Measurements from ENCODE around the gene ZDHHC24. TPM values are rescaled to one million over a fixed set of nuclear protein-coding genes. Genes with fewer than 3 reads are reported as not detected.

The ZDHHC24 gene
- total RNA-seq, 1 experiment from 2014 or later: 3.1 TPM

DNA sequence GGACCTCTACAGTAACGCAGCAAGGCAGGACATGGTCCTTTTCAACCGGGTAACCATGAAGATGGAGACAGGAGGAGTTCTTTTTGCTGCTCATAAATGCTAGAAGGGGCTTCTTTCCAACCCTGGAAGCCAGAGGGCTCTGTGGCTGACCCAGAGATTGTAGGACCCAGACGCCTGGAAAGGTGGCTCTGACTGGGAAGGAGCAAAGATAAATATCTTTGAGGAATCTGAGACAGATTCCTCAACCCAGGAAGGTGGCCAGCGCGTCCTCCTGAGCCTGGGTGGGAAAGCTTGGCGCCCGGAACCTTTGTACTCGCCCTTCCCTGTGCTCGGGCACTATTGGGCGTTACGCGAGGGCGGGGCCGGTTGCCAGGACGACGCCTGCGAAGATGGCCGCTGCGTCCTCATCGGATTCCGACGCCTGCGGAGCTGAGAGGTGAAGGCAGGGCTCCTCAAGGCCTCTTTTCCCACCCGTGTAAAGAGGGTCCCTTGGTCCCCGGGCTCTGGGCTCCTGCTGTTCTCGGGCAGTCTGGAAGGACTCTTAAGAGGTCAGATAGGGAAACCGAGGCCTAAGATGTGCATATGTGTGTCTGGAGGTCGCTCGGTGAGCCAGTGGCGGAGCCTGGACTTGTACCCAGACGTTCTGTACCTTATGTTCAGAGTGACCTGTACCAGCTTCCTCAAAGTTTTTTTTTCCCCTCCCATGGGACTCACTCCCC, 35.4 kb downstream of the ZDHHC24 start, which contains the start of gene BBS1:
Gene BBS1, plus strand, starts transcription at position 365 of the 719 bp plus-strand sequence. Its CDS starts 25 bp downstream, at position 390.
- peaks cover 3% of the 10 kb centered on the region; the same call in 1 of the 2 replicates for H3K4me1 ChIP-seq
- H3K9me3 ChIP-seq (replicated peaks): no peaks in the 10 kb centered on the region
- H3K27me3 ChIP-seq: no peaks in the 10 kb centered on the region
- H3K27ac ChIP-seq: peak within 1 kb of the TSS; percentile 21
- peak within 1 kb of the TSS; percentile 89 for H3K4me3 ChIP-seq
- peak; percentile 84 to 86 for DNase-seq
- no peaks in the 10 kb centered on the region for H3K36me3 ChIP-seq

DNA sequence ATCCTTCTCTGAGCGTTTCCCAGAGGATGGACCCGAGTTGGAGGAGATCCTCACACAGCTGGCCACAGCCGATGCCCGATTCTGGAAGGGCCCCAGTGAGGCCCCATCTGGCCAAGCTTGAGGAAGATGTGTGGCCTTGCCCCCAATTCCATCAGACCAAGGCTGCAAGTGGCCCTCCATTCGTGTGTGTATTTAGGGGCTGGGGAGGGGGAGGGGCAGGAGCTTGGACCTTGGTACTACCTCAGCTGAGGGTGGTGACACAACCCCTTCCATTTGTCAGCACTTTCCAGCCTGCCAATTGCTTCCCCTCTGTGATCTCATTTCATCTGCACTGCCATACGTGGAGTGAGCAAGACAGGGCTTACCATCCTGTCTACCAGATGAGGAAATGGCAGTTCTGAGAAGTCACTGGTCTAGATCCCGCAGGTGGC, 36.7 kb downstream of the ZDHHC24 start:
- no peak overlapping the region for H3K4me3 ChIP-seq
- no peak for DNase-seq
- no peaks in the 10 kb centered on the region for H3K36me3 ChIP-seq
- no peaks in the 10 kb centered on the region for H3K9me3 ChIP-seq (replicated peaks)
- H3K27me3 ChIP-seq: no peaks in the 10 kb centered on the region
- peaks cover 3% of the 10 kb centered on the region; the same call in 1 of the 2 replicates for H3K4me1 ChIP-seq
- no peak overlapping the region for H3K27ac ChIP-seq

DNA sequence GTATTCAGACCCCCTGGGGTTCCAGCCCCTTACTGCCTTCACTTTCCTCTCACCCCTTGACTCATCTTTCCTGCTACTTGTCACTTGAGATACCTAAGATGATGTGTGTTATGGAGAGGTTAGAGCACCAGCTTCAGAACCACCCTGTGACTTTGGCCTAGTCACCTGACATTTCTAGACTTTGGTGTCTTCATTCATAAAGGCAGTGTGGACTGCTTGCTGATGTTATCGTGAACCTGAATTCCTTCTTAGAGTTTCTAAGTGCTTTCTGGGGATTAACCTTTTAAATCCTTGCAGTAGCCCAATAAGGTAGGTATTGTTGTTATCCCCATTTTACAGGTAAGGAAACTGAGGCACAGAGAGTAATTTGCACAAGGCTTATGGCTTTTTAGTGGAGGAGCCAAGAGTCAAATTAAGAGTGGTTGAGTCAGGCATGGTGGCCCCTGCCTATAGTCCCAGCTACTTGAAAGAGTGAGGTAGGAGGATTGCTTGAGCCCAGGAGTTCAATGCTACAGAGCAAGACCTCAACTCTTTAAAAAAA, 40.5 kb downstream of the ZDHHC24 start:
- Histone ChIP-seq H3K27me3 (no peaks in the 10 kb centered on the region), H3K9me3 (replicated peaks) (no peaks in the 10 kb centered on the region)

DNA sequence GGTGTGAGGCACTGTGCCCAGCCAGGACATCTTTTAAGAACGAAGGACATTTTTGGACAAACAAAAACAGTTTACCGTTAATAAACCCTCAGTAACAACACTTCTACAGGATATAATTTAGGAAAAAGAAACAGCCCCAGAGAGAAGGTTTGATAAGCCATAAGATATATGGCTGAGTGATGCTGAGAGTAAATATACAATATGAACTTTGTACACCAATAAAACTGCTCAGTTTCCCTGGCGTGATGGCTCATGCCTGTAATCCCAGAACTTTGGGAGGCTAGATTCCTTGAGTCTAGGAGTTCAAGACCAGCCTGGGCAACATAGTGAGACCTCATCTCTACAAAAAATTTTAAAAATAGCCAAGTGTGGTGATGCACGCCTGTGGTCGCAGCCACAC, 47.3 kb downstream of the ZDHHC24 start:
- no peak for DNase-seq
- peaks cover 1% of the 10 kb centered on the region; the same call in 1 of the 2 replicates for H3K4me1 ChIP-seq
- no peak overlapping the region for H3K4me3 ChIP-seq
- no peaks in the 10 kb centered on the region for H3K27me3 ChIP-seq
- H3K27ac ChIP-seq: no peak overlapping the region
- no peaks in the 10 kb centered on the region for H3K9me3 ChIP-seq (replicated peaks)
- no peaks in the 10 kb centered on the region for H3K36me3 ChIP-seq

More for the DNA sequence above, 40.5 kb downstream of the ZDHHC24 start:
- Histone ChIP-seq H3K36me3 (no peaks in the 10 kb centered on the region), H3K4me1 (no peaks in the 10 kb centered on the region), H3K4me3 (no peak overlapping the region), H3K27ac (no peak overlapping the region)
- no peak for DNase-seq

DNA sequence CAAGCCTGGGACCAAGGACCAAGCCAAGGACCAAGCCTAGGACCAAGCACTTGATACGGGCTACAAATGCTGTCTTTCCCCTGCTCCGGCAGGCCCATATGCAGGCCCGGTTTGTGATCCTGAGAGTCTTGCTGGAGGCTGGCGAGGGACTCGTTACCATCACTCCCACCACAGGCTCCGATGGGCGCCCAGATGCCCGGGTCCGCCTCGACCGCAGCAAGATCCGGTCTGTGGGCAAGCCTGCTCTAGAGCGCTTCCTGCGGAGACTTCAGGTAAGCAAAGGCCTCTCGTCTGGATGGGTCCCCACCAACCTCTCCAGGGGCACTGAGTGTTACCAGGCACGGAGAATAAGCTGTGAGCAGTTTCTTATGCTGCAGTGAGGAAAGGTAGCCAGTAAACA, 48.6 kb downstream of the ZDHHC24 start:
- Histone ChIP-seq H3K27me3 (no peaks in the 10 kb centered on the region), H3K4me3 (no peak overlapping the region), H3K9me3 (replicated peaks) (no peaks in the 10 kb centered on the region), H3K4me1 (peaks cover 14% of the 10 kb centered on the region), H3K27ac (no peak overlapping the region), H3K36me3 (no peaks in the 10 kb centered on the region)
- no peak for DNase-seq

DNA sequence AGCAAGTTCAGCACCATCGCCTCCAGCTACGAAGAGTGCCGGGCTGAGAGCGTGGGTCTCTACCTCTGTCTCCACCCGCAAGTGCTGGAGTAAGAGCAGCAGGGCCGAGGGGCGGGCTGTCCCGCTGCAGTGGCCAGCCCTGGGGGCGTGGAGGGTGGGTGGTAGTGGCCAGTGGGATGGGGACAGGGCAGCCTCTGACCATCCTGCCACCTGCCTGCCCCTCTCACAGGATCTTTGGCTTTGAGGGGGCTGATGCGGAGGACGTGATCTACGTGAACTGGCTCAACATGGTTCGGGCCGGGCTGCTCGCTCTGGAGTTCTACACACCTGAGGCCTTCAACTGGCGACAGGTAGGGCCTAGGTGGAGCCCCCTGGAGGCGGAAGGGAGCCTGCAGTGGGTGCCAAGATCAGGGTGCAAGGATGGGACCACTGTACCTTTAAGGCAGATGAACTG, 50.4 kb downstream of the ZDHHC24 start:
- Histone ChIP-seq H3K4me1 (peaks cover 22% of the 10 kb centered on the region), H3K9me3 (replicated peaks) (no peaks in the 10 kb centered on the region), H3K4me3 (no peak overlapping the region), H3K27ac (no peak overlapping the region), H3K27me3 (no peaks in the 10 kb centered on the region), H3K36me3 (no peaks in the 10 kb centered on the region)
- no peak for DNase-seq

DNA sequence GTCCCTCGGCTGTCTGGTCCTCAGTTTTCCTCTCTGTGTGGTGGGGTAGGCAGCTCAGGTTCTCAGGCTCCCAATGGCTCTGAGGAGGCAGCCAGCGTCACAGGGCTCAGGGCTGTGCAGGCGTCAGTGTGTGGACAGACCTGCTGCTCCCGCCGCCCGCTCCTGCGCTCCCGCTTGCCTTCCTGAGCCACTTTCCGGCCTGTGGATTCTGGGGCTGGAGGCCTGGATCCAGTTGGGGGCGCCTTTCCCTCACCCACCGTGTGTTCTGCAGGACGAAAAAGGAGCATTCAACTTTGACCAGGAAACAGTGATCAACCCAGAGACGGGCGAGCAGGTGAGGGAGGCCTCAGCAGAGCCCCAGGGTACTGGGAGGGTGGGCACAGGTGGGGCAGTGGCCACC, 50.9 kb downstream of the ZDHHC24 start:
- Histone ChIP-seq H3K9me3 (replicated peaks) (no peaks in the 10 kb centered on the region), H3K4me1 (peaks cover 22% of the 10 kb centered on the region), H3K36me3 (no peaks in the 10 kb centered on the region), H3K27me3 (no peaks in the 10 kb centered on the region), H3K4me3 (no peak overlapping the region), H3K27ac (no peak overlapping the region)
- no peak for DNase-seq

DNA sequence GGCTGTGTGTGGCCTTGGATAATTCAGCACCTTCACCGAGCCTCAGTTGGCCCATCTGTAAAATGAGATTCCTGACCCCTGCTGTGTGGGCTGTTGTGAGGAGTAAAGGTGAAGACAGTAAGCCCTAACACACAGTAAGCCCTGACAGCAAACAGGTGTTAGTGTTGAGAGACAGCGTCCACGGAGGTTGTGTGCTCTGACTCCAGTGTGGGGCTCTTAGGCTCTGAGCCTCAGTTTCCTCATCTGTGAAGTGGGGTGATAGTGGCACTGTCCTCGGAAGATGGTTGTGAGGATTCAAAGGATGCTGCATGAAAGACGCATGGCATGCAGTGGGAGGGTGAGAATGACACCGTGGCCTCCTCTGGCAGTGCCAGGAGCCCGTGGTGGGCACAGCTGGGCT, 51.4 kb downstream of the ZDHHC24 start:
- no peaks in the 10 kb centered on the region for H3K9me3 ChIP-seq (replicated peaks)
- no peak for DNase-seq
- H3K27ac ChIP-seq: no peak overlapping the region
- peaks cover 22% of the 10 kb centered on the region for H3K4me1 ChIP-seq
- no peaks in the 10 kb centered on the region for H3K27me3 ChIP-seq
- H3K4me3 ChIP-seq: no peak overlapping the region
- no peaks in the 10 kb centered on the region for H3K36me3 ChIP-seq

DNA sequence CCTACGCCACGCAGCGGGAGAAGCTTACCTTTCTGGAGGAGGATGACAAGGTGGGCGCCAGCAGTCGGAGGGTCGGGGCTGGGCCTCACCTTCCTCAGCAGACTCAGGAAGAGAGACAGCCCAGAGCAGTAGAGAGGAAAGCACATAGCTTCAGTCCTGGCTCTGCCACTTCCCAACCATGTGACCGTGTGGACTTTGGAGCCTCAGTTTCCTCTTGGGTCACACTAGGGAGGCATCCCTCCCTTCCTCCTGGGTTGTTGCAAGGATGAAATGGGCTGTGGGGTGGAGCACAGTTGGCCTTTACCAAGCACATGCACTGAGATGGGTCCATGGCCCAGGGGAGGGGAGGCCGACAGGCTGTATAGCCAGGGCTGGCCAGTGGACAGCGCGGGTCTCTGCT, 52.7 kb downstream of the ZDHHC24 start:
- Histone ChIP-seq H3K4me1 (peaks cover 22% of the 10 kb centered on the region), H3K9me3 (replicated peaks) (no peaks in the 10 kb centered on the region), H3K27me3 (no peaks in the 10 kb centered on the region), H3K27ac (no peak overlapping the region), H3K4me3 (no peak overlapping the region), H3K36me3 (no peaks in the 10 kb centered on the region)
- no peak for DNase-seq

DNA sequence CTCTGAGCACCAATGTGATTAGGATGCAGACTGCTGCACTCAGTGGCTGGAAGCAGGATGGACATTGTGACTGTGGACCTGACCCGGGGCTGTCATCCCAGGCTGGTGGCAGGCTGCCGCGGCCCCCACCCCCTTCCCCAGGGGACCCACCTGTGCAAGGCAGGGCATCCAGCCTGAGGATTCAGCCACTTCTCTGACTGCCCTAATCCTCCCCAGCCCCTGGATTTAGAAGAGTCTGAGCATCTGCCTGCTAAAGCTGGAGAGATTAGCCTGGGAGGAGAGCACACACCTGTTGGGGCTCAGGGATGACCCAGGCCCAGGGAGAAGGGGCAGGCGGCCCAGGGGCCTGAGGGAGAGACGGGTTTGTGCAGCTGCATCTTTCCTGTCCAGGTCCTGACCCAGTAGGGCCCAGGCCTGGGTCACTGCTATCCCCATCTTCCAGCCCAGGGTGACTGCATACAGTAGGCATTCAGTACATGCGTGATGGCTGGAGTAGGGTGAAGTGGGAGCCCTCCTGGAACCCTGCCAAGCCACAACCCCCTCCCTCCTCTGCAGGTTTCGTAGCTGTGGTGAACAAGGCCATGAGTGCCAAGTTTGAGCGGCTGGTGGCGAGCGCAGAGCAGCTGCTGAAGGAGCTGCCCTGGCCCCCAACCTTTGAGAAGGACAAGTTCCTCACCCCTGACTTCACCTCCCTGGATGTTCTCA, 53.5 kb downstream of the ZDHHC24 start:
- no peak overlapping the region for H3K27ac ChIP-seq
- no peak overlapping the region for H3K4me3 ChIP-seq
- no peaks in the 10 kb centered on the region for H3K9me3 ChIP-seq (replicated peaks)
- H3K27me3 ChIP-seq: no peaks in the 10 kb centered on the region
- no peaks in the 10 kb centered on the region for H3K36me3 ChIP-seq
- peaks cover 22% of the 10 kb centered on the region for H3K4me1 ChIP-seq
- peak; percentile 78 for DNase-seq

DNA sequence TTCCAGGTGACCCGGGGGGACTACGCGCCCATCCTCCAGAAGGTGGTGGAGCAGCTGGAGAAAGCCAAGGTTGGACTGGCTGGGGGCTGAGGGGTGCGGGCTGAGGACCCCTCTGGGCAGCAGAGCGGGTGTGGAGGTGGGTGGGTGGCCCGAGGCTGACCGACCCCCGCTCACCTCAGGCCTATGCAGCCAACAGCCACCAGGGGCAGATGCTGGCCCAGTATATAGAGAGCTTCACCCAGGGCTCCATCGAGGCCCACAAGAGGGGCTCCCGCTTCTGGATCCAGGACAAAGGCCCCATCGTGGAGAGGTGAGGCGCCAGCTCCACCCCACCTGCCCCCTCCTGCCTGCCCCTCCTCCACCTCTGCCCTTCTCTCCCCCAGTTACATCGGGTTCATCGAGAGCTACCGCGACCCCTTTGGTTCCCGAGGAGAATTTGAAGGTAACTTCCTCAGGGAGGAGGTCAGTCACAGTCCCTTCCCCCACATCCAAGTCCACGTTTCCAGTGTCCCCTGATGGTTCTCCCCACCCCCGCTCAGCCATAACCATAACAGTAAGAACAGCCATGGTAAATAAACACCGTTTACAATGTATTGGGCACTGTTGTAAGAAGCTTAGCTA, 54.4 kb downstream of the ZDHHC24 start:
- Histone ChIP-seq H3K36me3 (no peaks in the 10 kb centered on the region), H3K4me1 (peaks cover 22% of the 10 kb centered on the region), H3K27ac (no peak overlapping the region), H3K27me3 (no peaks in the 10 kb centered on the region), H3K9me3 (replicated peaks) (no peaks in the 10 kb centered on the region), H3K4me3 (no peak overlapping the region)
- DNase-seq: no peak

DNA sequence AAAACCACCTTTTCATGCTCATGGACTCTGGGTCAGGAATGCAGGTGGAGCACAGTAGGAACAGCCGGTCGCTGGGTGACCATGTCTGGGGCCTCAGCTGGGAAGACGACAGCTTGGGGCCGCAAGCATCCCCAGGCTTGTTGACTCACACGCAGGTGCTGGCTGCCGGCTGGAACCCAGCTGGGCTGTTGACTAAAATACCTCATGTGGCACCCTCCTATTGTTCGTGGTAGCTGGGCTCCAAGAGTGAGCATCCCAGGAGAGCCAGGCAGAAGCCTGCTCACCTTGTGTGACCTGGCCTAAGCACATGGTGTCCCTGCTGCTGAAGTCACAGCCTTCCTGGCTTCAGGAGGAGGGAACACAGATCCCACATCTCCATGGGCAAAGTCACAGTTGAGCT, 56.2 kb downstream of the ZDHHC24 start:
- H3K36me3 ChIP-seq: no peaks in the 10 kb centered on the region

DNA sequence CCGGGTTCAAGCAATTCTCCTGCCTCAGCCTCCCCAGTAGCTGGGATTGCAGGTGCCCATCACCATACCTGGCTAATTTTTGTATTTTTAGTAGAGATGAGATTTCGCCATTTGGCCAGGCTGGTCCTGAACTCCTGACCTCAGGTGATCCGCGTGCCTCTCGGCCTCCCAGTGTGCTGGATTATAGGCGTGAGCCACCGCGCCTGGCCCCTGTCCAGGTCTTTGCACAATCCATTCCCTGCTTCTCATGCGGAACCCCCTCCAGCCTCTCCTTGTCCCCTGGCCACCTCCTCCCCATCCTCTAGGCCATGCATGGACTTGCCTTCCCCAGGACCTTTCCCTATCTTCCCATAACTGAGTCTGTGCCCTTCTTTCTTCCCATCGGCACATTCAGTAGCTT, 56.9 kb downstream of the ZDHHC24 start:
- Histone ChIP-seq H3K9me3 (replicated peaks) (no peaks in the 10 kb centered on the region), H3K4me3 (no peak overlapping the region), H3K36me3 (no peaks in the 10 kb centered on the region), H3K4me1 (peaks cover 22% of the 10 kb centered on the region), H3K27ac (no peak overlapping the region), H3K27me3 (no peaks in the 10 kb centered on the region)
- no peak for DNase-seq

More for the DNA sequence above, 56.2 kb downstream of the ZDHHC24 start:
- peaks cover 22% of the 10 kb centered on the region for H3K4me1 ChIP-seq
- H3K4me3 ChIP-seq: no peak overlapping the region
- H3K27ac ChIP-seq: no peak overlapping the region
- H3K9me3 ChIP-seq (replicated peaks): no peaks in the 10 kb centered on the region
- no peaks in the 10 kb centered on the region for H3K27me3 ChIP-seq
- no peak for DNase-seq

DNA sequence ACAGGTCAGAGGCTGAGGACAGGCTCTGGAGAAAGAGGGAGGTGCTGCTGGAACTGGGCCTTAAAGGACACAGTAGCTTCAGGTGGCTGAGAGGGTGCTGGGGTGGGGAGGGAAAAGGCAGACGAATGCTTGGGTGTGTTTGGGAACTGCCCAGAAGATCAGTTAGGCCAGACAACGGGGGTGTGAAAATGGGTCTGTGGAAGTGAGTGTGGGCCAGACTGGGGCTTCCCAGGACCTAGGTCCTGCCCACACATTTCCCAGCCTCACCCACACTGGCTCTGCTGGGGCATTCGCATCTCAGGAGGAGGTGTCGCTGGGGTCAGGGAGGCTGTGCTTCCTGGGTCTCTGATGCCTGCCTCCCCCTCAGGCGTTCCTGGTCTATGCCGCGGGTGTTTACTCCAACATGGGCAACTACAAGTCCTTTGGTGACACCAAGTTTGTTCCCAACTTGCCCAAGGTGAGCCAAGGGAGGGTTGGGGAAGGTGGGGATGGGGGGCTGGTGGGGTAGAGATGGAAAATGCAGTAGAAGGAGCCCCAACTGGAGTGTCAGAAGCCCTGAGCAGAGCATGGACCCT, 61.0 kb downstream of the ZDHHC24 start:
- Histone ChIP-seq H3K27ac (no peak overlapping the region), H3K9me3 (replicated peaks) (no peaks in the 10 kb centered on the region), H3K4me3 (no peak overlapping the region), H3K36me3 (no peaks in the 10 kb centered on the region), H3K4me1 (peaks cover 3% of the 10 kb centered on the region; the same call in 1 of the 2 replicates), H3K27me3 (no peaks in the 10 kb centered on the region)
- no peak for DNase-seq
